Astrocyte (in vitro differentiated cells and primary cell): ENCODE data around the gene ACTR5.

Experiments used
- CTCF ChIP-seq: IDR thresholded peaks from 2 replicates; pipeline ENCODE4 v1.5.1; 2011; ENCODE audit warnings: low read depth, mild to moderate bottlenecking, inconsistent platforms, low read length, moderate library complexity; ENCODE audit not compliant: insufficient read depth
- EZH2 ChIP-seq: IDR thresholded peaks from 2 replicates; pipeline ENCODE4 v1.6.1; 2012; ENCODE audit warnings: mild to moderate bottlenecking, low read length, inconsistent platforms; ENCODE audit not compliant: insufficient read depth

GRCh38 chr20:38748097-38748860, at the start of gene ACTR5:
- TF ChIP-seq CTCF (no peak), EZH2 (no peak)
